ENCODE results near the gene ANG. TPM values are rescaled to one million over a fixed set of nuclear protein-coding genes. Genes with fewer than 3 reads are reported as not detected.
"Not testable (repeated sequence)": the region's sequence is repeated elsewhere in the genome, so short reads cannot be mapped to it uniquely, and the experiment has no call there.

ANG gene
- 5.0 TPM for polyA plus RNA-seq (2013, experiment 1 of 2)
- polyA plus RNA-seq (2013, experiment 2 of 2) = 5.8 TPM

DNA sequence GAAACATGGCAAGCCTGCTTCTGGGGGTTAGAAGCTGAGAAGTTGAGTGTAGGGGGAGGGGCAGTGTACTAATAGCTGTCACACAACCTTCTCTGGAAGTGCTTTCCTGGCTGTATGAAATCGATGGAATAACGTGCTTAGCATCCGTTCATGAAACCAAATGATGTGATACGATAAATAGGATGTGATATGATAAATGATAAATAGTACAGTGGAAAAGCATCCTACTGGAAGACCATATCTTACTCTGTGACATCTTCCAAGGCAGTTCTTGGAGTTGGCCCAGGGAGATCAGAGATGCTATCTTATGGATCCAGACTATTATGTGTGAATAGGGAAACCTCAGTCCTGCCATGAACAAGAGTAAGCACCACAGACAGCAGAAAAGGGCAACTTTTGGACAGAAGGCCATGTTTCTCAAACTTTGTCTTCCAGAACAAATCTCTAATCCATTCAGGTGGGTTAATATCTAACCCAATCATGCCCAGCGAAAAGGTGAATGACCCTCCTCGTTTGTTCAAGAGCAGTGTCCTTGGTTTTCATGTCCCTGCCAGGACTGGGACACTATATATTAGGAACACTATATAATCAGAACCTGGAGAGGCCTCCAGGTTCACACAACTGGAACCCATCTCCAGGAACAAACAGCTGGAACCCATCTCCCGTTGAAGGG is at the start of gene ANG:
TSS of gene ANG (plus strand) at position 598 of the 673 bp plus-strand sequence. CDS start 4,801 bp downstream, outside the sequence.
- Histone ChIP-seq H2AFZ (ENCODE audit: low read depth, low read length) (no peak within 1 kb of the TSS), H4K8ac (ENCODE audit: low read length) (no peak within 1 kb of the TSS), H2BK120ac (ENCODE audit: low read depth, low read length) (no peak within 1 kb of the TSS), H3K36me3 (ENCODE audit: control insufficient read depth in 1 of 2, insufficient read depth in 2 of 2, low read depth in 1 of 2, low read length in 2 of 2) (peaks cover 0 to under 1% of the 10 kb centered on the region in 2 experiments), H3K79me1 (replicated peaks; ENCODE audit: low read length, poor library complexity, severe bottlenecking) (peaks cover 6% of the 10 kb centered on the region), H2BK5ac (ENCODE audit: low read depth, low read length, poor library complexity, severe bottlenecking) (no peak within 1 kb of the TSS), H3K14ac (ENCODE audit: low read length in 2 of 2) (no peak within 1 kb of the TSS), H3K9ac (ENCODE audit: low read length) (peak within 1 kb of the TSS; percentile 13), H3K18ac (ENCODE audit: low read depth in 1 of 2, low read length in 2 of 2) (no peak within 1 kb of the TSS), H4K91ac (ENCODE audit: low read length) (no peak within 1 kb of the TSS), H3K4ac (ENCODE audit: low read depth in 1 of 2, low read length in 2 of 2) (no peak within 1 kb of the TSS), H2BK15ac (ENCODE audit: low read depth, poor library complexity, severe bottlenecking) (no peak within 1 kb of the TSS), H3K23ac (ENCODE audit: low read length in 2 of 2) (no peak within 1 kb of the TSS), H2AK5ac (ENCODE audit: low read length, severe bottlenecking) (no peak within 1 kb of the TSS), H3K27me3 (ENCODE audit: control insufficient read depth in 1 of 2, insufficient read depth in 1 of 2, low read length in 2 of 2) (no peaks in the 10 kb centered on the region), H3K4me3 (ENCODE audit: insufficient read depth in 1 of 2, low read depth in 1 of 2, low read length in 2 of 2) (no peak within 1 kb of the TSS), H3K4me2 (ENCODE audit: low read length, poor library complexity, severe bottlenecking) (no peak within 1 kb of the TSS), H2BK12ac (ENCODE audit: low read length in 2 of 2) (no peak within 1 kb of the TSS), H3K9me3 (ENCODE audit: control insufficient read depth, low read length) (no peaks in the 10 kb centered on the region), H3K27ac (ENCODE audit: low read length, poor library complexity, severe bottlenecking) (no peak within 1 kb of the TSS), H3K4me1 (ENCODE audit: control insufficient read depth, insufficient read depth, low read depth, low read length) (no peaks in the 10 kb centered on the region)
- no peak for DNase-seq
- WGBS = 85% methylated on average over 7 of the region's 7 CpGs

GRCh38 chr14:20641591-20641990 is 47.0 kb upstream of the ANG start, which contains the start of gene OR6S1:
OR6S1 (minus strand) TSS chr14:20641691; CDS start chr14:20641691, 0 bp downstream.
- H3K79me1 ChIP-seq (replicated peaks; ENCODE audit: low read length, poor library complexity, severe bottlenecking) = no peaks in the 10 kb centered on the region
- H2BK5ac ChIP-seq (ENCODE audit: low read depth, low read length, poor library complexity, severe bottlenecking) = no peak within 1 kb of the TSS
- no peak within 1 kb of the TSS for H3K9ac ChIP-seq (ENCODE audit: low read length)
- peaks cover 22 to 57% of the 10 kb centered on the region in 2 experiments for H3K27me3 ChIP-seq (ENCODE audit: control insufficient read depth in 1 of 2, insufficient read depth in 1 of 2, low read length in 2 of 2)
- H3K9me3 ChIP-seq (ENCODE audit: control insufficient read depth, low read length) = no peaks in the 10 kb centered on the region
- no peak within 1 kb of the TSS for H3K4me3 ChIP-seq (ENCODE audit: insufficient read depth in 1 of 2, low read depth in 1 of 2, low read length in 2 of 2)
- H3K4me2 ChIP-seq (ENCODE audit: low read length, poor library complexity, severe bottlenecking) = no peak within 1 kb of the TSS
- H3K14ac ChIP-seq (ENCODE audit: low read length in 2 of 2) = no peak within 1 kb of the TSS
- no peak within 1 kb of the TSS for H2AK5ac ChIP-seq (ENCODE audit: low read length, severe bottlenecking)
- no peaks in the 10 kb centered on the region for H3K36me3 ChIP-seq (ENCODE audit: control insufficient read depth in 1 of 2, insufficient read depth in 2 of 2, low read depth in 1 of 2, low read length in 2 of 2)
- no peak within 1 kb of the TSS for H3K18ac ChIP-seq (ENCODE audit: low read depth in 1 of 2, low read length in 2 of 2)
- no peak within 1 kb of the TSS for H3K4ac ChIP-seq (ENCODE audit: low read depth in 1 of 2, low read length in 2 of 2)
- H2BK12ac ChIP-seq (ENCODE audit: low read length in 2 of 2) = no peak within 1 kb of the TSS
- no peak within 1 kb of the TSS for H2BK15ac ChIP-seq (ENCODE audit: low read depth, poor library complexity, severe bottlenecking)
- 88% methylated on average over 2 of the region's 2 CpGs for WGBS
- no peak within 1 kb of the TSS for H2AFZ ChIP-seq (ENCODE audit: low read depth, low read length)
- no peak within 1 kb of the TSS for H4K91ac ChIP-seq (ENCODE audit: low read length)
- no peak for DNase-seq
- H4K8ac ChIP-seq (ENCODE audit: low read length) = no peak within 1 kb of the TSS
- no peaks in the 10 kb centered on the region for H3K4me1 ChIP-seq (ENCODE audit: control insufficient read depth, insufficient read depth, low read depth, low read length)
- H3K27ac ChIP-seq (ENCODE audit: low read length, poor library complexity, severe bottlenecking) = no peak within 1 kb of the TSS
- H3K23ac ChIP-seq (ENCODE audit: low read length in 2 of 2) = no peak within 1 kb of the TSS
- H2BK120ac ChIP-seq (ENCODE audit: low read depth, low read length) = no peak within 1 kb of the TSS

DNA sequence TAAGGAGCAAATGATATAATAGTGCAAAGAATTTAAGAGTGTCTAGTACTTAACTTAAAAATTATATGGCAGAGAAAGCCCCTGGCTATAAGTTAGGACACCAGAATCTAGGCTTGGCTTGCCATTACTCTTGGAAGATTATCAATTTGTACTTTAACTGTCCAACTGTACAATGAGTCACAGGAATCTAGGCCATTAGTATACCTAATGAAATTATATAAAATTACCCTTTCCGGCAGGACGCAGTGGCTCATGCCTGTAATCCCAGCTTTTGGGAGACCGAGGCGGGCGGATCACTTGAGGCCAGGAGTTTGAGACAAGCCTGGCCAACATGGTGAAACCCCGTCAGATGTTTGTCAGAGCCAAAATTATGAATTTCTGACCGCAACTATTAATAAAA is 46.4 kb upstream of the ANG start:
- DNase-seq = no peak
- Histone ChIP-seq H3K4me2 (ENCODE audit: low read length, poor library complexity, severe bottlenecking) (no peak overlapping the region), H3K14ac (ENCODE audit: low read length in 2 of 2) (no peak overlapping the region), H3K4me1 (ENCODE audit: control insufficient read depth, insufficient read depth, low read depth, low read length) (no peaks in the 10 kb centered on the region), H2BK120ac (ENCODE audit: low read depth, low read length) (no peak overlapping the region), H4K8ac (ENCODE audit: low read length) (no peak overlapping the region), H2BK15ac (ENCODE audit: low read depth, poor library complexity, severe bottlenecking) (no peak overlapping the region), H2BK5ac (ENCODE audit: low read depth, low read length, poor library complexity, severe bottlenecking) (no peak overlapping the region), H3K27me3 (ENCODE audit: control insufficient read depth in 1 of 2, insufficient read depth in 1 of 2, low read length in 2 of 2) (peaks cover 22 to 51% of the 10 kb centered on the region in 2 experiments), H3K4ac (ENCODE audit: low read depth in 1 of 2, low read length in 2 of 2) (no peak overlapping the region), H3K4me3 (ENCODE audit: insufficient read depth in 1 of 2, low read depth in 1 of 2, low read length in 2 of 2) (no peak overlapping the region), H4K91ac (ENCODE audit: low read length) (no peak overlapping the region), H3K9me3 (ENCODE audit: control insufficient read depth, low read length) (no peaks in the 10 kb centered on the region), H3K9ac (ENCODE audit: low read length) (no peak overlapping the region), H3K23ac (ENCODE audit: low read length in 2 of 2) (no peak overlapping the region), H3K18ac (ENCODE audit: low read depth in 1 of 2, low read length in 2 of 2) (no peak overlapping the region), H2AFZ (ENCODE audit: low read depth, low read length) (no peak overlapping the region), H3K27ac (ENCODE audit: low read length, poor library complexity, severe bottlenecking) (no peak overlapping the region), H3K79me1 (replicated peaks; ENCODE audit: low read length, poor library complexity, severe bottlenecking) (no peaks in the 10 kb centered on the region), H2AK5ac (ENCODE audit: low read length, severe bottlenecking) (no peak overlapping the region), H3K36me3 (ENCODE audit: control insufficient read depth in 1 of 2, insufficient read depth in 2 of 2, low read depth in 1 of 2, low read length in 2 of 2) (no peaks in the 10 kb centered on the region), H2BK12ac (ENCODE audit: low read length in 2 of 2) (no peak overlapping the region)
- WGBS = 90% methylated on average over 6 of the region's 7 CpGs

DNA sequence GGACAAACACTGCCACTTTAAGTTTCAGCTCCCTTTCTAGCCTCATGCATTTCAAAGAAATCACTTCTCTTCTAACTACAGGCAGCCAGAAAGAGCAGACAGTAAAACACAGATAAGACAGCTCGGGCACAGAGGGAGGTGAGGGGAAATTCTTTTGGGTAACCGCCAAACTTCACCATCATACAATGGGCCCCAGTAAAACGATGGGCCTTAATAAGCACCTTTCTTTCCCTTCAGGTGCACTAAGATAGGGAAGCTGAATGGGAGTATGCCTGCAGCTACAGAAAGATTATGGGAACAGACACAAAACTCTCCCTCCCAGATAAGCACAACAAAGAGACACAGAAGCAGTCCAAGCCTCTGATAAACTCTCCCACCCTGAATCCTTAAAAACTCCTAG is 45.8 kb upstream of the ANG start:
- not testable (repeated sequence) for H3K36me3 ChIP-seq (ENCODE audit: control insufficient read depth in 1 of 2, insufficient read depth in 2 of 2, low read depth in 1 of 2, low read length in 2 of 2); H4K91ac ChIP-seq (ENCODE audit: low read length); H3K4me1 ChIP-seq (ENCODE audit: control insufficient read depth, insufficient read depth, low read depth, low read length); H2BK15ac ChIP-seq (ENCODE audit: low read depth, poor library complexity, severe bottlenecking); H3K79me1 ChIP-seq (replicated peaks; ENCODE audit: low read length, poor library complexity, severe bottlenecking); H3K23ac ChIP-seq (ENCODE audit: low read length in 2 of 2); H2BK5ac ChIP-seq (ENCODE audit: low read depth, low read length, poor library complexity, severe bottlenecking); H4K8ac ChIP-seq (ENCODE audit: low read length); H2BK12ac ChIP-seq (ENCODE audit: low read length in 2 of 2); H3K27ac ChIP-seq (ENCODE audit: low read length, poor library complexity, severe bottlenecking); H2BK120ac ChIP-seq (ENCODE audit: low read depth, low read length); H3K9me3 ChIP-seq (ENCODE audit: control insufficient read depth, low read length); H3K9ac ChIP-seq (ENCODE audit: low read length); H2AFZ ChIP-seq (ENCODE audit: low read depth, low read length); DNase-seq; H3K4me3 ChIP-seq (ENCODE audit: insufficient read depth in 1 of 2, low read depth in 1 of 2, low read length in 2 of 2); H3K4ac ChIP-seq (ENCODE audit: low read depth in 1 of 2, low read length in 2 of 2); H3K14ac ChIP-seq (ENCODE audit: low read length in 2 of 2); H3K18ac ChIP-seq (ENCODE audit: low read depth in 1 of 2, low read length in 2 of 2); H3K4me2 ChIP-seq (ENCODE audit: low read length, poor library complexity, severe bottlenecking); H2AK5ac ChIP-seq (ENCODE audit: low read length, severe bottlenecking)
- 11% methylated on average over 2 of the region's 3 CpGs for WGBS
- peaks cover 22 to 51% of the 10 kb centered on the region in 2 experiments for H3K27me3 ChIP-seq (ENCODE audit: control insufficient read depth in 1 of 2, insufficient read depth in 1 of 2, low read length in 2 of 2)
